GM08714 (cell line): ENCODE results near the gene EHBP1L1.

Source experiments
- H3K4me3 ChIP-seq: fragments of 200-500 bp; sonication (Bioruptor generic); 2 replicates; pipeline ENCODE4 v1.5.1; 2014; ENCODE audit warnings: mild to moderate bottlenecking, low read length, inconsistent platforms
- ZNF274 ChIP-seq: IDR thresholded peaks from 2 replicates; pipeline ENCODE4 v1.6.1; 2012; ENCODE audit warnings: mild to moderate bottlenecking, low read depth, low read length

The EHBP1L1 gene

DNA sequence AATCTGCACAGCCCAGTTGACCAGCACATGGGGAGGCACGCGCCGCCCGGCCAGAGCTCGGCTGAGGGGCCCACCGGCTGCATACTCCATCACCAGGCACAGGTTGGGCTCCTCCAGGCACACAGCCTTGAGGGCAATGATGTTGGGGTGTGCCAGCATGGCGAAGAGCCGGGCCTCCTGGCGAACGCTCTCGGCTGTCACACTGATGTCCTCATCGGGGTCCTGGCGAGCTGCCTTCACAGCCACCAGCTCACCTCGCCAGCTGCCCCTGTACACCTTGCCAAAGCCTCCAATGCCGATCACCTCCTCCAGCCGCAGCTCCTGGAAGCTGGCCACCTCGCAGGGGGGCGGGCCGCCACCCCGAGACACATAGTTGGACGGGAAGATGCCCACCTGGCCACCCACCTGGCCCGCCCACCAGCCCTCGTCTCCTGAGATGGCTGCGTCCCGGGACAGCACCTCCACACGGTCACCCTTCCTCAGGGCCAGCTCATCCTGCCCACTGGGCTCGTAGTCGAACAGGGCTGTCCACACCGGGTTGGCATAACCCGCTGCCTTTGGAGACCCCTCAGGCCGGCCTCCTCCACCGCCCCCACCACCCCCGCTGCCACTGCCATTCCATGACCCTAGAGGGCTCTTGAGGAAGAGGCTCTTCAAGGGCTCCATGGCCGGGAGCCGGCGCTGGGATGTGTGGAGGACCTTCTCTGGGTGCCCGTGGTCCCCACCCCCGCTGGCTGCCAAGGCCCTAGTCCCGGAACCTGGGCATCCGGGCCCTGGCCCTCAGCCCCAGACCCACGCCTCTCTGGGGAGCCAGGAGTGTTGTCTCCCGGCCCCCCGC, 37.5 kb downstream of the EHBP1L1 start:
- peak overlapping the region; percentile 85 for H3K4me3 ChIP-seq
- TF ChIP-seq ZNF274, result no peak

DNA sequence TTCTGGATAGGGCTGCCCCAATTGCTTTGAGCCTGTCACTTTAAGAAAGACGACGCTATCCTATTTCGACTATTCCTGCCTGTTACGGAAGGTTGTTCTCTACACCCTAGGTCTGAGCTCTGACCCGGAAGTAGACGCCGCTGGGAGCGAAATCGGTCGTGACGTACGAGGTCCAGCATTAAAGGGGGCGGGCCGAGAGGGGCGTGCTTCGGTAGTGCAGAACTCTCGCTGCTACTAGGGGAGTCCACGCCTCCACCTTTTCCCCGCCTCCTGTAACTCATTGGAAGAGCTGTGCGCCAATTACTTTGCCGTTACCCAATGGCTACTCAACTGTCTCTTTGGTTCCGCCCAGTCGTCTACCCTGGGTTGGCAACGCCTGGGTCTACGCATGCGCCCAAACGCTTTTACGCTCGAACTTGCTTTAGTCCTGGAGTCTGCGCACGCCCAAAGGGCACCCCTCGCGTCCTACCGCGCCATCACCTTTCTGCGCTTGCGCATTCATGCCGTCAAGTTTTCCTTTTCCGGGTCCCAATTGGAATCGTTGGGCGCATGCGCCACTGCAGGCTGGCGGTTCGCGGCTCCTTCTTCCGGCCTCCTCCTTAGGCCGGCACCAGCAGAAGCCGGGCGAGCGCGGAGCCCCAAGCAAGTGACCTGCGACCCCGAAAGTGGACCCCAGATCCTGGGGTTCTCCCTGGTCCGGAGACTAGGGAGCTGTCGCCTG, 39.5 kb downstream of the EHBP1L1 start, which contains the start of gene PCNX3:
Gene PCNX3 (plus strand): TSS at position 548 of the 721 bp plus-strand sequence. CDS start 536 bp downstream, outside the sequence.
- peak within 1 kb of the TSS; percentile 85 for H3K4me3 ChIP-seq
- no peak for TF ChIP-seq ZNF274

DNA sequence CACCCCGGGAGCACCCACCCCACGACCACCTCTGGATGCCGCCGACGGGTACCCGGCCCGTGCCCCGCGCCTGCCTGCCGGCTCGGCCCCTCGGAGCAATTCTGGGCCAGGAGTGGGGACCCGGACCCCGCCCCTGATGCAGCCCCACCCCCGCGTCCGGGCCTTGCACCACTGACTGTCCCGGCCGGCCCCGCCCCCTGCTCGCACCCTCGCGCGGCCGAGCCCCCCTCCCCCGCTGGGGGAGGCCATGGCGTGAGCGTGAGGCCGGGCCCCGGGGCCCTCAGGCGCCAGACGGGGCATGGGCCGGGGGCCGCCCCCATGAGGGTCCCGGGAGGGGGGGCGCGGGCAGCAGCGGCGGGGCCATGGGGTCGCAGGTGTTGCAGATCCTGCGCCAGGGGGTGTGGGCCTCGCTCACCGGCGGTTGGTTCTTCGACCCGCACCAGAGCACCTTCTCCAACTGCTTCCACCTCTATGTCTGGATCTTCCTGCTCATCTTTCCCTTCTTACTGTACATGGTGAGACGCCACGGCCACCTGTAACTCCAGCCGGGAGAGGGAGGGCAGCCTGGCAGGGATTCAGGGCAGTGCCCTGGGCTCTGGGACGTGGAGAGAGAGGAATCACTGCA, 40.2 kb downstream of the EHBP1L1 start:
- H3K4me3 ChIP-seq, result peak overlapping the region; percentile 76
- no peak for TF ChIP-seq ZNF274

DNA sequence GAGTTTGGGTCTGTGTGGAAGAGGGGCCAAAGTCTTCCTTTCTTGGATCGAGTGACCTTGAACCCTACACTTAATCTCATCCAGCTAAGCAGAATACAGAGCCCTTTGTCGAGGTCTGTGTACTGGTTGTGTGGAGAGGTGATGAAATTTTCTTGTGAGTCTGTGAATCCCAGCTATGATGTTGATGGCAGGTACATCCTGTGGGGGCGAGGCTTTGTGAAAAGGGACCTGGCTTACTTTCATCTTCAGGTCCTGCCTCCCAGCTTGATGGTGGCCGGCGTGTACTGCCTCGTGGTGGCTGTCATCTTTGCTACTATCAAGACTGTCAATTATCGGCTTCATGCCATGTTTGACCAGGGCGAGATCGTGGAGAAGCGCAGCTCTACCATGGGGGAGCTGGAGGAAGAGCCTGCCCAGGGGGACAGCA, 40.7 kb downstream of the EHBP1L1 start:
- H3K4me3 ChIP-seq, result peak overlapping the region; percentile 76
- no peak for TF ChIP-seq ZNF274

- peak overlapping the region; percentile 76; the same call in 1 of the 2 replicates for H3K4me3 ChIP-seq
Observed at GRCh38 chr11:65617136-65617850, 41.4 kb downstream of the EHBP1L1 start.

DNA sequence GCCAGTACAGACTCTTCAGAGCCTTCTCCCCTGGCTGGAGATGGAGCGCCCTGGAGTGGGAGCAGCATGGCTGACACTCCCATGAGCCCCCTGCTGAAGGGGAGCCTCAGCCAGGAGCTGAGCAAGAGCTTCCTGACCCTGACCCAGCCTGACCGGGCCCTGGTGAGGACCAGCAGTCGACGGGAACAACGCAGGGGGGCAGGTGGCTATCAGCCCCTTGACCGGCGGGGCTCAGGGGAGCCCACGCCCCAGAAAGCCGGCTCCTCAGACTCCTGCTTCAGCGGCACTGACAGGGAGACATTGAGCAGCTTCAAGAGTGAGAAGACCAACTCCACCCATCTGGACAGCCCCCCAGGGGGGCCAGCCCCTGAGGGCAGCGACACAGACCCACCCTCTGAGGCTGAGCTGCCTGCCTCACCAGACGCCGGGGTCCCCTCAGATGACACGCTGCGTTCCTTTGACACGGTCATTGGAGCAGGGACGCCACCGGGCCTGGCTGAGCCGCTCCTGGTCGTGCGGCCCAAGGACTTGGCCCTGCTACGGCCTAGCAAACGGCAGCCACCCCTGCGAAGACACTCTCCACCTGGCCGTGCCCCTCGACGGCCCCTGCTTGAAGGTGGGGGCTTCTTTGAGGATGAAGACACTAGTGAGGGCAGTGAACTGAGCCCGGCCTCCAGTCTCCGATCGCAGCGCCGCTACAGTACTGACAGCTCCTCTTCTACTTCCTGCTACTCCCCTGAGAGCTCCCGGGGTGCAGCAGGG, 42.3 kb downstream of the EHBP1L1 start:
- TF ChIP-seq ZNF274, result no peak
- H3K4me3 ChIP-seq, result no peak overlapping the region

More at GRCh38 chr11:65617136-65617850, 41.4 kb downstream of the EHBP1L1 start:
- TF ChIP-seq ZNF274, result no peak

DNA sequence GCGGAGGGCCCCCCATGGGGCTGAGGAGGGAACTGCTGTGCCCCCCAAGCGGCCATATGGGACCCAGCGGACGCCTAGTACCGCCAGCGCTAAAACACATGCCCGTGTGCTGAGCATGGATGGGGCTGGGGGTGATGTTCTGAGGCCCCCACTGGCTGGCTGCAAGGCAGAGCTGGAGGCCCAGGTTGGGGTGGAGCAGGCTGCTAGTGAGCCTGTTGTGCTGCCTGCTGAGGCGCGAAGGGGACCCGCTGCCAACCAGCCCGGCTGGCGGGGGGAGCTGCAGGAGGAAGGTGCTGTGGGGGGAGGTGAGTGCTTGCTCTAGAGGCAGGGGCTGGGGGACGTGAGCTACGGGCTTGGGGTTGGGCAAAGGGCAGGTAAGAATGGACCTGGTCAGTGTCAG, 42.9 kb downstream of the EHBP1L1 start:
- TF ChIP-seq ZNF274, result no peak
- no peak overlapping the region for H3K4me3 ChIP-seq

- no peak for TF ChIP-seq ZNF274
- H3K4me3 ChIP-seq, result no peak overlapping the region
Observed at GRCh38 chr11:65619281-65619928, 43.6 kb downstream of the EHBP1L1 start.

GRCh38 chr11:65620666-65621065, 44.8 kb downstream of the EHBP1L1 start:
- no peak for TF ChIP-seq ZNF274
- no peak overlapping the region for H3K4me3 ChIP-seq

DNA sequence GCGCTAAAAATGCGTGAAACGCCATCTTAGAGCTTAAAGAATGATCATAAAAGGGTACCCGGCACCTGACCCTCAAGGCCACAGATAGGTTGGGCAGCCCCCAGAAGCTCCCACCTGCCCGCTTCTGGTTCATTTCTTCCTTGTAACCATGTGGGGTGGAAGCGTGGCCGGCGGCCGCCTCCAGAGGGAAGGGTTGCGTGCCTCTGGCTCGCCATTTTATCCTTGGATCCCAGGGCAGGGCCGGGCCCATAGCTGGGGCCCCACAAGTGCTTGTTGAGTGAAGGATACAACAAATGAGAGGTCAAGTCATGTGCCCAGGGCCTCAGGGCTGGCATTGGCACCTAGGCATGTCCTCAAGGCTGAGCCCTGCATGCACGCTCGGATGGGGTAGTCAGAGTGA, 45.6 kb downstream of the EHBP1L1 start:
- H3K4me3 ChIP-seq, result no peak overlapping the region
- no peak for TF ChIP-seq ZNF274

DNA sequence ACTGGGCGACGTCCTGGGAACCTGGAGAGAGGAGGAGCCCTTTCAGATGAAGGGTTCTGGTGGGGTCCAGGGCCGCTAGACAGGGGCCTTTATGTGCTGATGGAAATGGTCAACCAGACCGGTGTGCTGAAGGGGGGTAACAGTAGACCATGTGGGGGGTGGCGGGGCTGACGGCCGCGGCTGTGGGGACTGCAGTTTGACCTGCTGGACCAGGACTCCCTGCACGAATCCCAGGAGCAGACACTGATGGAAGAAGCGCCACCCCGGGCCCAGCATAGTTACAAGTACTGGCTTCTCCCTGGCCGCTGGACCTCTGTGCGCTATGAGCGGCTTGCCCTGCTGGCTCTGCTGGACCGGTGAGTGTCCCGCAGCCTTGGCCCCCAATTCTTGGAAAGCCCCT, 46.2 kb downstream of the EHBP1L1 start:
- H3K4me3 ChIP-seq, result no peak overlapping the region
- TF ChIP-seq ZNF274, result no peak

DNA sequence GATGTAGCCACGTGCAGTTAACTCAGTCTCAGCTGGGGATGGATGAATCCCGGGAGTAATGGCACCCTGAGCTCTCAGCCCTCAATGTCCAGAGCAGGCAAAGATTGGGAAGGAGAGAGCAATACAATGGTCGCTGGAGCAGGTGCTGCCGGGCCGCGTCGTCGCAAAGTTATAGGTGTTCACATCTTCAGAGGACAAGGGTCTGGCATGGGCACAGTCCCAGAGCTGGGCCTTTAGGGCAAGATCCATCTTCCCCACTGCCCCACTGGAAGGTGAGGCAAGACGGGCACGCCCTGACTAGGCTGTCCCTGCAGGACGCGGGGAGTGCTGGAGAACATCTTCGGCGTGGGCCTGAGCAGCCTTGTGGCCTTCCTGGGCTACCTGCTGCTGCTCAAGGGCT, 47.3 kb downstream of the EHBP1L1 start:
- no peak for TF ChIP-seq ZNF274
- H3K4me3 ChIP-seq, result no peak overlapping the region
